Neural cell (in vitro differentiated cells): Measurements from ENCODE around the gene CDC6. TPM values are rescaled to one million over a fixed set of nuclear protein-coding genes. Genes with fewer than 3 reads are reported as not detected.

Experiments used
- H2AFZ ChIP-seq: fragments of 200-600, 300-800 bp; sonication (generic), shearing (Covaris generic); 2 replicates; pipeline ENCODE4 v1.6.0; 2014; ENCODE audit warnings: low read depth, mild to moderate bottlenecking, antibody characterized with exemption, low read length, moderate library complexity
- H3F3A ChIP-seq: fragments of 200-600 bp; shearing (Covaris generic); 2 replicates; pipeline ENCODE4 v1.6.1; 2016; ENCODE audit warnings: mild to moderate bottlenecking, moderate library complexity, mixed read lengths, antibody characterized with exemption, low read length; ENCODE audit not compliant: insufficient read depth, poor library complexity, severe bottlenecking
- H3K27ac ChIP-seq: fragments of 200-600, 300-800 bp; sonication (generic), shearing (Covaris generic); 2 replicates; pipeline ENCODE4 v1.5.1; 2014; ENCODE audit warnings: mild to moderate bottlenecking, low read length, moderate library complexity
- H3K27me3 ChIP-seq: fragments of 300-800, 200-600 bp; sonication (generic), shearing (Covaris generic); 2 replicates; pipeline ENCODE4 v1.6.0; 2014; ENCODE audit warnings: mild to moderate bottlenecking, low read depth, low read length, moderate library complexity; ENCODE audit not compliant: insufficient read depth
- H3K36me3 ChIP-seq: fragments of 300-800, 200-600 bp; sonication (generic), shearing (Covaris generic); 2 replicates; pipeline ENCODE4 v1.5.1; 2014; ENCODE audit warnings: mild to moderate bottlenecking, antibody characterized with exemption, low read length, moderate library complexity; ENCODE audit not compliant: insufficient read depth
- H3K4me2 ChIP-seq: fragments of 300-800, 200-600 bp; sonication (generic), shearing (Covaris generic); 2 replicates; pipeline ENCODE4 v1.6.0; 2014; ENCODE audit warnings: mild to moderate bottlenecking, low read length
- H3K4me3 ChIP-seq: fragments of 300-800, 200-600 bp; sonication (generic), shearing (Covaris generic); 2 replicates; pipeline ENCODE4 v1.5.1; 2014; ENCODE audit warnings: mild to moderate bottlenecking, low read length, moderate library complexity
- H3K79me2 ChIP-seq: fragments of 200-600 bp; shearing (Covaris generic); replicated peaks from 2 replicates; pipeline ENCODE4 v1.6.0; 2014; ENCODE audit warnings: mild to moderate bottlenecking, low read length, moderate library complexity; ENCODE audit not compliant: insufficient read depth
- H3K9ac ChIP-seq: fragments of 300-800, 200-600 bp; sonication (generic), shearing (Covaris generic); 2 replicates; pipeline ENCODE4 v1.6.1; 2016; ENCODE audit warnings: mild to moderate bottlenecking, low read length, mixed read lengths
- H3K9me2 ChIP-seq: fragments of 200-600 bp; shearing (Covaris generic); 2 replicates; pipeline ENCODE4 v1.6.1; 2016; ENCODE audit warnings: mild to moderate bottlenecking, low read length, mixed read lengths; ENCODE audit not compliant: insufficient read depth
- H3K9me3 ChIP-seq: fragments of 200-600, 300-800 bp; sonication (generic), shearing (Covaris generic); 2 replicates; pipeline ENCODE4 v1.6.1; 2016; ENCODE audit warnings: mild to moderate bottlenecking, mixed run types, low read length, moderate library complexity, mixed read lengths
- H4K20me1 ChIP-seq: fragments of 200-600 bp; shearing (Covaris generic); 2 replicates; pipeline ENCODE4 v1.6.1; 2016; ENCODE audit warnings: mild to moderate bottlenecking, mixed run types; ENCODE audit not compliant: insufficient read depth
- CTCF ChIP-seq: fragments of 450-650 bp; IDR thresholded peaks from 2 replicates; pipeline ENCODE4 v1.5.1; 2014; ENCODE audit warnings: antibody characterized with exemption, mild to moderate bottlenecking, moderate library complexity; ENCODE audit not compliant: poor library complexity, severe bottlenecking
- EP300 ChIP-seq: fragments of 450-650 bp; conservative IDR thresholded peaks from 2 replicates; pipeline ENCODE4 v1.6.1; 2014; ENCODE audit warnings: antibody characterized with exemption, mild to moderate bottlenecking, moderate library complexity; ENCODE audit not compliant: poor library complexity, severe bottlenecking
- EZH2 ChIP-seq: fragments of 200-600, 300-800 bp; shearing (Covaris generic), sonication (generic); IDR thresholded peaks from 2 replicates; pipeline ENCODE4 v1.6.1; 2014; ENCODE audit warnings: antibody characterized with exemption, low read length, borderline replicate concordance, mild to moderate bottlenecking; ENCODE audit not compliant: insufficient read depth, poor library complexity, severe bottlenecking
- MXI1 ChIP-seq: fragments of 450-650 bp; conservative IDR thresholded peaks from 2 replicates; pipeline ENCODE4 v1.6.1; 2014; ENCODE audit warnings: antibody characterized with exemption, mild to moderate bottlenecking; ENCODE audit not compliant: poor library complexity, severe bottlenecking
- POLR2AphosphoS5 ChIP-seq: IDR thresholded peaks from 2 replicates; pipeline ENCODE4 v1.6.1; 2012
- RAD21 ChIP-seq: fragments of 450-650 bp; conservative IDR thresholded peaks from 2 replicates; pipeline ENCODE4 v1.6.1; 2014; ENCODE audit warnings: antibody characterized with exemption, mild to moderate bottlenecking, moderate library complexity
- REST ChIP-seq: IDR thresholded peaks from 2 replicates; pipeline ENCODE4 v1.6.1; 2012; ENCODE audit warnings: borderline replicate concordance
- SMC3 ChIP-seq: fragments of 450-650 bp; conservative IDR thresholded peaks from 2 replicates; pipeline ENCODE4 v1.6.1; 2014; ENCODE audit warnings: antibody characterized with exemption, mild to moderate bottlenecking, moderate library complexity; ENCODE audit not compliant: poor library complexity
- TAF1 ChIP-seq: IDR thresholded peaks from 2 replicates; pipeline ENCODE4 v1.6.1; 2012; ENCODE audit warnings: low read depth
- polyA plus RNA-seq: library from polyadenylated mRNA; depleted of rRNA; stranded (reverse); fragments of >200 nt; gene quantifications from 2 replicates; pipeline ENCODE4 v1.2.3, GENCODE V29; 2014

CDC6 gene
- polyA plus RNA-seq, 1 donor from 2014 or later: 2.2 TPM

GRCh38 chr17:40312893-40313667, 25.4 kb downstream of the CDC6 start:
- H3K4me2 ChIP-seq: no peak overlapping the region
- H3K27me3 ChIP-seq: no peaks in the 10 kb centered on the region
- H3K9ac ChIP-seq: no peak overlapping the region
- H2AFZ ChIP-seq: no peak overlapping the region
- no peak for TF ChIP-seq MXI1
- TF ChIP-seq POLR2AphosphoS5: no peak
- TF ChIP-seq EP300: no peak
- TF ChIP-seq EZH2: no peak
- TF ChIP-seq SMC3: no peak
- no peak for TF ChIP-seq RAD21
- TF ChIP-seq REST: no peak
- no peak for TF ChIP-seq CTCF
- TF ChIP-seq TAF1: no peak
- H3K9me2 ChIP-seq: no peaks in the 10 kb centered on the region
- no peak overlapping the region for H3K27ac ChIP-seq
- no peaks in the 10 kb centered on the region for H3K36me3 ChIP-seq
- no peak overlapping the region for H3K4me3 ChIP-seq
- H3K9me3 ChIP-seq: no peaks in the 10 kb centered on the region
- H3F3A ChIP-seq: no peaks in the 10 kb centered on the region
- H4K20me1 ChIP-seq: no peaks in the 10 kb centered on the region
- no peaks in the 10 kb centered on the region for H3K79me2 ChIP-seq

- Histone ChIP-seq H3K9me2 (no peaks in the 10 kb centered on the region), H2AFZ (no peak overlapping the region), H3K4me3 (no peak overlapping the region), H3K9me3 (no peaks in the 10 kb centered on the region), H3K79me2 (peaks cover 4% of the 10 kb centered on the region), H3F3A (no peaks in the 10 kb centered on the region), H3K27ac (no peak overlapping the region), H3K36me3 (no peaks in the 10 kb centered on the region), H3K9ac (no peak overlapping the region), H4K20me1 (no peaks in the 10 kb centered on the region), H3K4me2 (no peak overlapping the region), H3K27me3 (peaks cover 4% of the 10 kb centered on the region)
- TF ChIP-seq REST: no peak
These were observed 26.2 kb downstream of the CDC6 start for GRCh38 chr17:40313668-40314583.
